ENCODE measurements around the gene HIRA.
"Not testable (repeated sequence)": the region's sequence is repeated elsewhere in the genome, so short reads cannot be mapped to it uniquely, and the experiment has no call there.

The HIRA gene

DNA sequence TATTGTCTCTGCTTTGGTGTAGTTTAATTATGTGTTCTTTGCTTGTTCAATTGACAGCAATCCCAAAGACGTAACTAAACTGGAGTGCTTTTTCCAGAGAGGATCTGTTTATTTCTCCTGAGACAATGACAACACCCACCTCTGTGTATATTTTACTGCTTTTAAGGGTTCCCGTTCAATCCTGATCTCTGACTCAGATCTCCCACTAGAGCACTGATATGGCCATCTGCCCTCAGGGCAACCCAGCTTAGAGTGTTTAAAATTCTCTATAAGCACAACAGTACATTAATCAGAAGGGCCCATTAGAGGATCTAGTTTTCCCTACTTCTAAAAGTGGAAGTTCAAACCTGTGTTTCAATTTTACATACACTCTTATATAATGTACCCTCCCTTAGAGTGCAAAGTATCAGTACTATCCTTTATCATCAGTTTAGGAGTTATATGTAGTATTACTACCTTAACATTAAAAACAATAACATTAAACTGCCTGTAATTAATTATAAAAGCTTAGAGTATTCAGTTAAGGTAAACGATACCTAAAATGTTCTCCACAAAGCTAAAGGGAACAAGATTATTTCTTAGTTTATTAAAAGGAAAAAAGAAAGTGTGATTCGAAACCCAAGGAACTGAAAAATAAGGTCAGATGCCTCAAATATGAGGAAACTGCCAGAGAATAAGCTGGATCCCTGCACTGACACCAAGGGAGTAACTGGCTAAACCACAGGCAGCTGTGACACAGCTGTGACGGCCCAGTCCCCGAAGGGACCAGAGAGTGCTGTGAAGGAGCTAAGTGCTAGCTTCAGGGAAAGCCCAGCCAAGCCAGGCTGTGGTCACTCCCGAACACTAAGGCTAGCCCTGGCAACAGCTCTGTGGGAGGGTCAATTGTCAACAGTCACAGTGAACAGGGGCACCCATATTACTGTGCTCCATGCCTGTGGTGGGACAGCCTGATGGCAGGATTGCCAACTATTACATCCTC lies 32.2 kb upstream of the HIRA start:
- no peak for DNase-seq

DNA sequence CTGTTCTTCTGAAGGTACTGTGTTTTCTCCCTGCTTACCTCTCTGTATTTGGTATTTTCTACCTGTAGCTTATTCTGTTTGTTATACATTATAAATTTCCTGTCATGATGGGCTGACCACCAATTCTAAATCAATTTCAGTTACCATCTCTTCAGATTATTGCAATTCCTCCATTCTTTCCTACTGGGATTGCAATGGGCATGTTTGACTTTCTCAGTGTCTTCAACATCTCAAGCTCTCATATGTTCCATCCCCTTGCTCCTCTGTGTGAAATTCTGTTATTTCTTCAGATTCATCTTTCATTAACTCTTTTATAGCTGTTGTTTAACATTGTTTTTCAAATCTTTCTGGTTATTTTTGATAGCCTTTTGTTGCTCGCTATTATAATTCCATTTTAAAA lies 31.5 kb upstream of the HIRA start:
- no peak for DNase-seq

- no peak for DNase-seq
Observed at GRCh38 chr22:19461506-19461905, 30.0 kb upstream of the HIRA start.

- DNase-seq = no peak
Observed at GRCh38 chr22:19460036-19460435, 28.5 kb upstream of the HIRA start.

GRCh38 chr22:19457828-19458428 lies 26.4 kb upstream of the HIRA start:
- DNase-seq = no peak

GRCh38 chr22:19456541-19456940 lies 25.0 kb upstream of the HIRA start:
- DNase-seq = no peak

DNA sequence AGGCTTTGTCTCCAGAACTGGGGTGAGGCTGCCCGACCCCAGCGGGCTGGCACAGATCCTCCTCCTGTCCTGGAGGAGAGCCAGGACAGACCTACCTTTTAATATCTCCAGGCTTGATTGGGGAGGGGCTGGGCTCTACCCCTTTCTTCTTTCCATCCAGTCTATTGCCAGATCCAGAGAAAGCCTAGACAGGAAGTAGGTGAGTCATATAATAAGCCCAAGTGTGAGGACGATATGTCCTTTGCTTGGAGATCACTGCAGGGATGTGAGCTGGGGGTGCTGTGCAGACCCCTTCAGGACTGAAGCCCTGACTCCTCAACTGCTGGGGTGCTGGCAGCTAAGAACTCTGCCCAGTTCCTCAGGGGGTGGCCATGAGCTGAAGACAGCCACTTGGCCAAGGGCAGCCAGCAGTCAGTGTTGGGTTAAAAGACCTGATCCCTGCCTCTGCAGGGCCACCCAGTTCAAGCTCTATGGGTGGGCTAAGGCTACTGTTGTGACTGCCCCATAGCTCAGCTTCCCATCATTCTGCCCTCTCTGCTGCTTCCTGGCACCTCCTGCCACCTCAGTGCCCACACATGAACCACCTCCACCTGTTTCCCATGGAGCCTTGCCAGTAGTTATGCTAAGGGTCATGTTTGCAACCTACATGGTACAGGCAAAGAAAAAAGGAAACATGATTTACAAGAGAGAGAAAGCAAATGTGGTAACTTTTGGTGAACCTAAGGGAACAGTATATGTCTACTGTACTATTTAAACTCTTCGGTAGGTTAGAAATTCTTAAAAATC lies 24.2 kb upstream of the HIRA start:
- DNase-seq = no peak

- no peak for DNase-seq
Observed at GRCh38 chr22:19455033-19455432, 23.5 kb upstream of the HIRA start.

GRCh38 chr22:19454156-19454555 lies 22.6 kb upstream of the HIRA start:
- DNase-seq = no peak

DNA sequence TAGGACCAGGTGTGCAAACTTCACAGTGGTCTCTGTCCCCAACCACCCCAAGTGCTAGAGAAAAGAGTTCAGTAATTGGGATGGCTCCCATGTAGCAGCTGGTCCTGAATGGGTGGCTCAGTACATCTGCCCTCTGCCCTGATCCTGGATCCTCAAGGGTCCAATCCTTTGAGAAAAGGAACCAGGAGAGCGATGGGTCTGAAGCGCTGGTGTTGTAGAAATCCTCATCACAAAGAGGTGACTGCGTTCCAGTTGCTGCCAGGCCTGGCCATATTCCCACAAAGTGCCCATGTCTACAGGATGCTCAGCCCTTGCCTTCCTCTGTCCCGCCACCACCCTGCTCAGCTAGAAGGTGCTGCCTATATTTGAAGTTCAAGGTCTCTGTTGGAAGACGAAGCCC lies 22.2 kb upstream of the HIRA start:
- no peak for DNase-seq

DNA sequence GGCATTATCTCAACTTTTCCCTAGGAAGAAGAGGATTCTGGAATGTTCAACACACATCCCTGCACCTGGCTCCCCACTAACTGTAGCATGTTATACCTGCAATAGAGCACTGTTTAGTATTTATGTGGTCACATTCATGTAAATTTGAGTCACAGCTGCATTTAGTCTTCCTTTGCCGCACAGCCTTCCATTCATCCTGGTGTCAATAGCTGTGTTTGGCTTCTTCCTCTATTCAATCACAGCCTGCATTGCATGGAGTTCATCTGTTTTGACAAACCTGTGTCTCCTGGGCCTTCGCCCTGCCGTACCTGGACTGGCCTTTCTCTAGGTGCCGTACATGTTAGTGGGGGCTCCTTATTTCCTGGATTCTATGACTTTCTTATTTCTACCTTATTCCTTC lies 20.0 kb upstream of the HIRA start:
- DNase-seq = no peak

DNA sequence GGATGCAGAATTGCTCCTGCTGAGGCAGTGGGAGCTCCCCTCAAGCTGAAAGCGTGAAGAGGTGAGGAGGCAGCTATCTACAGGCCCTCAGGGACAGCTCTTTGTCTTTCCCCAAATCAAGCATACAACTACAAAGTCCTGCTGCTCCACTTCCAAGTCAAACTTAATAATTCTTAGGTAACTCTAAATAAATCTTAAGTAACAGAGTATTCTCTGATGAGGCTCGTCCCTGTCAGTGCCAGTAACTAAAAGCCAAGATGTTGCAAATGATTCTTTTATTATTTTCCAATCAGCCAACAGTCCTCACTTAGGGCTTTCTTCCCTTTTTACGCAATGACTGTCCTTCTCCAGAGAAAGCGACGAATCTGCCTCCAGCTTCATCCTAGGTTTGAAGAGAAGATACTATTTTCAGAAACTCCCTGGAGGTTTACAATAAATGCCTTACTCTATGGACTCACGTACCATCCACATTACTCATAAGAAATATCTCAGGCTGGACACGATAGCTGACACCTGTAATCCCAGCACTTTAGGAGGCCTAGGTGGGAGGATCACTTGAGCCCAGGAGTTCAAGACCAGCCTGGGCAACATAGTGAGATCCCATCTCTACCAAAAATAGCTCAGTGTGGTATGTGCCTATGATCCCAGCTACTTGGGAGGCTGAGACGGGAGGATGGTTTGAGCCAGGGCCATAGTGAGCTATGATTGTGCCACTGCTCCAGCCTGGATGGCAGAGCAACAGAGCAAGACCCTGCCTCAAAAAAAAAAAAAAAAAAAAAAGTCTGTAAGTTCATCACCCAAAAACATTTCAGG lies 19.0 kb upstream of the HIRA start:
- DNase-seq = no peak

DNA sequence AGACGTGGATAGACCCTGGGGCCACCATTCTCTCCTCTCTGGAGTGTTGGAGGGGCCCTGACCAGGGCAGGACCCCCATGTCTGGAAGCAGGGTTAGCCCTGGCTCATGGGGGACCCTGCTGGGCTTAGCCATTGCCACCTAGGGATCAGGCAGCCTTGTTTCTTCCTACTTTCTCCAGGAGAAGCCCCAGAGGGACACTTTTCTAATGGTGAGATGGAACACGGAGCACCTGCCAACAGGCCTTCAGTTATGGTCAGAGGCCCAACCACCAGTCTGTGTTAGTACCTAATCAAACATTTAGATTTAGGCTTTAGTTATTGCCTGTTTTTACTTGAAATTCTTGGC lies 17.9 kb upstream of the HIRA start:
- DNase-seq = no peak

- DNase-seq = peak in 1 of 5 experiments; percentile 81
Observed at GRCh38 chr22:19448739-19449421, 17.3 kb upstream of the HIRA start.

GRCh38 chr22:19448076-19448607 lies 16.6 kb upstream of the HIRA start:
- peak in 1 of 5 experiments; percentile 62 for DNase-seq

GRCh38 chr22:19447330-19448075 lies 16.0 kb upstream of the HIRA start, which contains the start of gene C22orf39:
Gene C22orf39, minus strand, starts transcription at chr22:19447711. Its CDS starts 23 bp downstream, at chr22:19447688.
- DNase-seq = peak; percentile 73 to 95 (median 85)

DNA sequence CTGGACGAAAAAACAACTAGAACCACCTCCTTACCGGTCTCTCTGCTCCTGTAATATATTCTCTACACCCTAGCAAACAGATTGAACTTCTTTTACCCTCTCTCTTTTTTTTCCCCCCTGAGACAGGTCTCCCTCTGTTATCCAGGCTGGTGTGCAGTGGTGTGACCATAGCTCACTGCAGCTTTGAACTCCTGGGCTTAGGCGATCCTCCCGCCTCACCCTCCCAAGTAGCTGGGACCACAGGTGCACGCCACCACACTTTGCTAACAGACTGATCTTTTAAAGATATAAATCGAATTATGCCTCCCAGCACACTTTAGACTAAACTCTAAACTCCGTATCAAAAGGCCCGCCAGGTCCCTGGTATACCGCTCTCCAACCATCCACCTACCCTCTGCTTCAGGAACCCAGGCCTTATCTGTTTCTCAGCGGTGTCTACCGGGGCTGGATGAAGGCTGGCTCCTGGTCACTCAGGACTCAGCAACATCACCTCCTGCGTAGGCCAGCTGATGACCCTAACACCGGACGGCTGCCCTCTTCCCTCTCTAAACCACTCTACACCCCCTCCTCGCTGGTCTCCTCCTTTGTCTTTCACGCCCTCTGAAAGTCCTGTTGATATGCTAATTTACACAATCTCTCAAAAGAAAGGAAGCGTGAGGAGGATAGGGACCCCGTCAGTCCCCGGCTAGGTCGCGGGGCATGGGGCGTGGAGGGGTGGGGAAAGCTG lies 15.2 kb upstream of the HIRA start:
- DNase-seq = no peak

DNA sequence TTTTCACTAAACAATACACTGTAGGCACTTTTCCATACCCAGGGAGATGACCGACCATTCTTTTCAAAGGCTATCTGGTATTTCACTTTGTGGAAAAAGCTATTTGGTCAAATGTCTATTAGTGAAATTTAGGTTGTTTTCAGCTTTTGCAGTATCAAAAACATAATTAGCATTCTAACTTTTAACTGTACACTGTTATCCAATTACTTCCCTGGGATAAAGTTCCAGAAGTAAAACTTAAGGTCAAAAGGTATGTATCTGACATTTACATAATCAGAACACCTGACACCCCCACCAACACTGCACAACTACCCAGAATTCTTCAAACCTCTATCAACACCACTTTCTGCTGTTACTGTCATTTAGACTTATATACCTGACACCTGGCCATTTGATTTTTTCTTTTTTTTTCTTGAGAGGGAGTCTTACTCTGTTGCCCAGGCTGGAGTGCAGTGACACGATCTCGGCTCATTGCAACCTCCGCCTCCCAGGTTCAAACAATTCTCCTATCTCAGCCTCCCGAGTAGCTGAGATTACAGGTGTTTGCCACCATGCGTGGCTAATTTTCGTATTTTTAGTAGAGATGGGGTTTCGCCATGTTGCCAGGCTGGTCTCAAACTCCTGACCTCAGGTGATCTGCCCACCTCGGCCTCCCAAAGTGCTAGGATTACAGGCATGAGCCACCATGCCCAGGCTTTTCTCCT lies 13.9 kb upstream of the HIRA start:
- DNase-seq = not testable (repeated sequence)

DNA sequence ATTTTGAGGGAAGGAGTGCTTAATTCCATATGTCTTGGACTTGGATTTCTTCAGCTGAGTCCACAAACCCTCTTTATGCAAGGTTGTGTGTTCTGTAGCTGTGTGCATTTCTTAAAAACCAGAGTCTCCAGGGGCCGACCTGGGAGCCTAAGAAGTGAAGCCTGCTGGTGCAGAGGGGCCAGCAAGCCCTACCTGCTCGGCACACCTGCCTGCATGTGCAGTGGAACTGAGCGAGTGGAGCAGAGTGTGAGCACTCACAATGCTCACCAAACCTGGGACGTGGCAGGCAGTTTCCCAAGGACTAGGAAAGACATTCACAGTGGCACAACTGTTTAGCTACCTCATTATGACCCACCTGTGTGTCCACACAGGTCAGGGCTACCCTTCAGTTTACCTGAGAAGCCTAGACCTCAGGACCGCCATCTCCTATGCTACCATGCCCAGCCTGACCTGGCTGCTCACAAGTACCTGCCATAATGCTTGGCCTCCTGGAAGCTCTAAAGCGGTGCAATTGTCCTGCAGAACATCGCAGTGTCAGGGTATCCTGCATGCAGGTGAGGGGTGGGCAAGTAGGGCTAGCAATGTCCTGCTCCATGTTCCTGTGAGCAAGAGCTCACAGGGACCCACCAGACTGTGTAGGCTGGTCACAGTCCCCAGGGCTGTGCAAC lies 12.1 kb upstream of the HIRA start:
- no peak for DNase-seq
